HCT116 (cell line): ENCODE results near the gene ZNF436. TPM values are rescaled to one million over a fixed set of nuclear protein-coding genes. Genes with fewer than 3 reads are reported as not detected.

Experiments used
- ATAC-seq: fragments of 200-7000 bp; cut with Tn5 transposase; 2 replicates; pipeline ENCODE4 v1.9.1; 2020; ENCODE audit warnings: mild to moderate bottlenecking, moderate library complexity
- BruUV-seq: library from RNA; stranded (reverse); fragments of 400-500 nt; replicated peaks from 2 replicates; lab custom pipeline; 2021; lab: Mats Ljungman, UMichigan
- CTCF ChIA-PET: fragments of 300-600 bp; sonication (Branson Sonifier 250); formaldehyde crosslinking; loops from one replicate; lab custom pipeline; 2021; ENCODE audit warnings: antibody characterized with exemption; lab: Charles Lee
- POLR2A ChIA-PET: fragments of 300-600, 350-600 bp; sonication (Branson Sonifier 250); formaldehyde crosslinking; loops from one replicate; lab custom pipeline; 2021; ENCODE audit warnings: antibody characterized with exemption; lab: Charles Lee
- RAD21 ChIA-PET, 2 experiments: fragments of 300-600 bp; sonication (Branson Sonifier 250); formaldehyde crosslinking; loops; one replicate each; lab custom pipeline; 2023; ENCODE audit warnings: low total read pairs in 2 of 2; ENCODE audit not compliant: uncharacterized antibody in 2 of 2, unreplicated experiment in 2 of 2, low non-redundant PET in 1 of 2; lab: Charles Lee
- DNase-seq: peaks from one replicate; pipeline ENCODE4 v3.0.0-alpha.2; 2010; ENCODE audit warnings: low read depth, low spot score
- H2AFZ ChIP-seq: fragments of 200-600 bp; shearing (Covaris generic), sonication (generic); 2 replicates; pipeline ENCODE4 v1.6.1; 2017; ENCODE audit warnings: low read depth, mixed run types, mixed read lengths, antibody characterized with exemption, low read length; ENCODE audit not compliant: poor library complexity, severe bottlenecking
- H3K27ac ChIP-seq: 2 replicates; pipeline ENCODE4 v1.5.1; 2012; ENCODE audit warnings: low read depth, low read length
- H3K27me3 ChIP-seq: fragments of 200-600 bp; sonication (generic); 2 replicates; pipeline ENCODE4 v1.6.1; 2016; ENCODE audit warnings: mixed run types, low read length, mixed read lengths; ENCODE audit not compliant: insufficient read depth
- H3K36me3 ChIP-seq, 2 experiments: fragments of 200-500 bp in 1 of 2; fragments of 200-600 bp in 1 of 2; sonication (Bioruptor generic) in 1 of 2; sonication (generic) in 1 of 2; 2 replicates each; pipeline versions ENCODE4 v1.5.1 to v1.6.1; 2014 to 2016; ENCODE audit warnings: low read length in 2 of 2, inconsistent platforms in 1 of 2, mixed read lengths in 1 of 2, mixed run types in 1 of 2; ENCODE audit not compliant: insufficient read depth in 2 of 2, control insufficient read depth in 1 of 2
- H3K4me1 ChIP-seq, 2 experiments: fragments of 200-600 bp in 1 of 2; sonication (generic) in 1 of 2; 2 replicates each; pipeline versions ENCODE4 v1.5.1 to v1.6.1; 2012 to 2017; ENCODE audit warnings: low read length in 2 of 2, inconsistent platforms in 1 of 2, mild to moderate bottlenecking in 1 of 2, mixed read lengths in 1 of 2, mixed run types in 1 of 2, moderate library complexity in 1 of 2; ENCODE audit not compliant: insufficient read depth in 2 of 2, control insufficient read depth in 1 of 2
- H3K4me2 ChIP-seq: fragments of 200-600 bp; sonication (generic); 2 replicates; pipeline ENCODE4 v1.6.1; 2017; ENCODE audit warnings: mixed run types, low read length, mixed read lengths
- H3K4me3 ChIP-seq, 2 experiments: fragments of 200-600 bp in 1 of 2; sonication (generic) in 1 of 2; replicated peaks in 1 of 2; 2 replicates each; pipeline ENCODE4 v1.5.1; 2011 to 2016; ENCODE audit warnings: low read length in 2 of 2, control low read depth in 1 of 2, low read depth in 1 of 2, mild to moderate bottlenecking in 1 of 2, mixed read lengths in 1 of 2, mixed run types in 1 of 2
- H3K79me2 ChIP-seq: fragments of 200-600 bp; sonication (generic); 2 replicates; pipeline ENCODE4 v1.6.1; 2017; ENCODE audit warnings: mild to moderate bottlenecking, mixed run types, low read length, moderate library complexity, mixed read lengths; ENCODE audit not compliant: insufficient read depth
- H3K9ac ChIP-seq: fragments of 200-600 bp; sonication (generic); 2 replicates; pipeline ENCODE4 v1.6.1; 2016; ENCODE audit warnings: low read length, mixed read lengths
- H3K9me2 ChIP-seq: fragments of 200-600 bp; sonication (generic), shearing (Covaris generic); 2 replicates; pipeline ENCODE4 v1.6.1; 2017; ENCODE audit warnings: mixed run types, mild to moderate bottlenecking, moderate library complexity; ENCODE audit not compliant: insufficient read depth
- H3K9me3 ChIP-seq, 2 experiments: fragments of 200-500 bp in 1 of 2; fragments of 200-600 bp in 1 of 2; sonication (Bioruptor generic) in 1 of 2; sonication (generic) in 1 of 2; 2 replicates each; pipeline ENCODE4 v1.6.1; 2014 to 2017; ENCODE audit warnings: low read length in 2 of 2, mixed read lengths in 2 of 2, inconsistent platforms in 1 of 2, low read depth in 1 of 2, mild to moderate bottlenecking in 1 of 2, mixed run types in 1 of 2, moderate library complexity in 1 of 2; ENCODE audit not compliant: control insufficient read depth in 1 of 2, insufficient read depth in 1 of 2
- H4K20me1 ChIP-seq: fragments of 200-600 bp; sonication (generic), shearing (Covaris generic); 2 replicates; pipeline ENCODE4 v1.6.1; 2017; ENCODE audit warnings: mixed run types, mild to moderate bottlenecking, moderate library complexity; ENCODE audit not compliant: insufficient read depth
- CBX3 ChIP-seq: IDR thresholded peaks from 2 replicates; pipeline ENCODE4 v1.6.1; 2012; ENCODE audit warnings: low read depth
- CEBPB ChIP-seq: IDR thresholded peaks from 2 replicates; pipeline ENCODE4 v1.6.1; 2012; ENCODE audit warnings: low read depth
- CTCF ChIP-seq, 3 experiments: fragments of 200-600 bp in 1 of 3; sonication (generic) in 1 of 3; IDR thresholded peaks in 2 of 3; conservative IDR thresholded peaks in 1 of 3; 2 replicates each; pipeline ENCODE4 v1.5.1; 2012 to 2017; ENCODE audit warnings: low read depth in 2 of 3, low read length in 2 of 3, antibody characterized with exemption in 1 of 3, borderline replicate concordance in 1 of 3, control low read depth in 1 of 3, mild to moderate bottlenecking in 1 of 3, mixed read lengths in 1 of 3, mixed run types in 1 of 3, moderate library complexity in 1 of 3; ENCODE audit not compliant: insufficient read depth in 1 of 3
- EGR1 ChIP-seq: IDR thresholded peaks from 2 replicates; pipeline ENCODE4 v1.6.1; 2012; ENCODE audit warnings: low read depth
- ELF1 ChIP-seq: IDR thresholded peaks from 2 replicates; pipeline ENCODE4 v1.6.1; 2012; ENCODE audit warnings: low read depth, borderline replicate concordance
- EZH2 ChIP-seq: fragments of 200-600 bp; sonication (generic); IDR thresholded peaks from 2 replicates; pipeline ENCODE4 v1.6.1; 2017; ENCODE audit warnings: antibody characterized with exemption, mixed run types
- FOSL1 ChIP-seq: IDR thresholded peaks from 2 replicates; pipeline ENCODE4 v1.6.1; 2012; ENCODE audit warnings: low read depth
- JUND ChIP-seq: IDR thresholded peaks from 2 replicates; pipeline ENCODE4 v1.6.1; 2012
- RAD21 ChIP-seq: IDR thresholded peaks from 2 replicates; pipeline ENCODE4 v1.6.1; 2012; ENCODE audit warnings: low read depth, mild to moderate bottlenecking
- REST ChIP-seq: IDR thresholded peaks from 2 replicates; pipeline ENCODE4 v1.6.1; 2012; ENCODE audit warnings: low read depth
- SIN3A ChIP-seq: IDR thresholded peaks from 2 replicates; pipeline ENCODE4 v1.6.1; 2012; ENCODE audit warnings: low read depth
- SP1 ChIP-seq: IDR thresholded peaks from 2 replicates; pipeline ENCODE4 v1.6.1; 2012; ENCODE audit warnings: low read depth
- TCF7L2 ChIP-seq: IDR thresholded peaks from 2 replicates; pipeline ENCODE4 v1.7.0; 2011; ENCODE audit warnings: borderline replicate concordance, inconsistent platforms; ENCODE audit not compliant: insufficient read depth, insufficient read length; ENCODE audit errors: extremely low read depth
- YY1 ChIP-seq: IDR thresholded peaks from 2 replicates; pipeline ENCODE4 v1.6.1; 2011; ENCODE audit warnings: low read length, low read depth, moderate library complexity, mild to moderate bottlenecking; ENCODE audit not compliant: insufficient replicate concordance; ENCODE audit errors: extremely low read depth
- ZFX ChIP-seq: fragments of 450-650 bp; IDR thresholded peaks from 2 replicates; pipeline ENCODE4 v1.6.1; 2017
- ZNF274 ChIP-seq: fragments of 200-500 bp; sonication (Bioruptor generic); IDR thresholded peaks from 2 replicates; pipeline ENCODE4 v1.6.1; 2014; ENCODE audit warnings: mild to moderate bottlenecking, low read depth, low read length, inconsistent platforms
- intact Hi-C: fragments of 100-400 bp; cut with micrococcal nuclease; formaldehyde crosslinking; loops from 2 replicates; pipeline ENCODE4 v1.10.0; 2022
- total RNA-seq: library from RNA; stranded (reverse); gene quantifications from one replicate; pipeline ENCODE4 v1.2.1, GENCODE V29; 2021; ENCODE audit not compliant: unreplicated experiment
- TF ChIP-seq, protein P1 (sequence below): IDR thresholded peaks from 2 replicates; pipeline ENCODE4 v1.6.1; 2012
- TF ChIP-seq, protein P2 (sequence below): IDR thresholded peaks from 2 replicates; pipeline ENCODE4 v1.6.1; 2012

The ZNF436 gene
- total RNA-seq, 1 experiment from 2014 or later: 8.1 TPM

GRCh38 chr1:23403038-23403336 is 33.4 kb upstream of the ZNF436 start (continued):
- TF ChIP-seq, protein P1, sequence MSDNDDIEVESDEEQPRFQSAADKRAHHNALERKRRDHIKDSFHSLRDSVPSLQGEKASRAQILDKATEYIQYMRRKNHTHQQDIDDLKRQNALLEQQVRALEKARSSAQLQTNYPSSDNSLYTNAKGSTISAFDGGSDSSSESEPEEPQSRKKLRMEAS: peak; percentile 89
- TF ChIP-seq FOSL1: peak; percentile 80

DNA sequence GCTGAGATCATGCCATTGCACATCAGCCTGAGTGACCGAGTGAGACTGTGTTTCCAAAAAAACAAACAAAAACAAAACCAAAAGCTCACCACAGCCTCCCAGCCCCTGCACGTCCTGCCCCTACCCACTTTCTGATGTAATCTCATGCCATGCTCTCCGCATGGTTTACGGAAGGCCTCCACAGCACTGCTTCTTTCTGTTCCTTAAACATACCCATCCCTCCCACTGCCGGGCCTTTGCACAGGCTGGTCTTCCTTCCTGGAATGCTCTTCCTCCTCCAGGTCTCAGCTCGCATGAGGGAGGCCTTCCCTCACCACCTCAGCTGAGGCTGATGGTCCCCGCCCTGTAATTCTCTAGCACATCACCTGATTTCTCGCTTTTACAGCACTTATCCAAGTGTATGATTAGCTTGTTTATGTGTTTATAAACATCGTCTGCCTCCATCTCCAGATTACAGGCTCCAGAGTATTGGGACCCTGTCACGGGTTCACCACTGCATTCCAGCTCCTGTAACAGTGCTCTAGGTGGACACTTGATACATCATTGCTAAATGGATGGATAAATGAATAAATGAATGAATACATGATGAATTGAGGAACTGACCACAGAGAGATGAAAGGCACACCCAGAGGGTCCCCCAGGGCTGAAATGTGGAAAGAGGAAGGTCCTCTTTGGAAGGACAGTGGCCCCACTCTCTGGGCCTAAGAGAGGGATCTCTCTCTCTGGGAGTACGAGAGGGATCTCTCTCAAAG is 32.8 kb upstream of the ZNF436 start:
- ChIA-PET CTCF (interaction anchor here (1.1 to 2.6 kb wide), 5 partner anchors 8 to 137 kb away, joined by 3 to 21 read pairs (median 4); partner anchors contain the start of gene ZNF436), POLR2A (interaction anchor here (0.6 to 2.7 kb wide), 4 partner anchors 9 to 102 kb away, joined by 3 to 14 read pairs (median 6); partner anchors contain the start of gene HNRNPR), RAD21 (interaction anchor here in 1 of 2 experiments (0.5 to 1.6 kb wide), 2 partner anchors 48 to 58 kb away, joined by 3 to 10 read pairs; partner anchors contain the start of gene HNRNPR)
- intact Hi-C loops: loop anchor here (10.0 kb wide), 1 partner anchor 428 kb away; the partner anchor contains the start of gene LACTBL1
- no peak for TF ChIP-seq SP1
- no peak for TF ChIP-seq CTCF (IDR thresholded peaks at IDR 0.05 in 2 of 3, conservative IDR thresholded peaks at IDR 0.05 in 1 of 3; ENCODE audit: borderline replicate concordance in 1 of 3, insufficient read depth in 1 of 3, low read depth in 2 of 3, low read length in 2 of 3)
- TF ChIP-seq, protein P2, sequence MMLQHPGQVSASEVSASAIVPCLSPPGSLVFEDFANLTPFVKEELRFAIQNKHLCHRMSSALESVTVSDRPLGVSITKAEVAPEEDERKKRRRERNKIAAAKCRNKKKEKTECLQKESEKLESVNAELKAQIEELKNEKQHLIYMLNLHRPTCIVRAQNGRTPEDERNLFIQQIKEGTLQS: no peak
- no peak for TF ChIP-seq JUND
- no peak for TF ChIP-seq ELF1
- no peak for TF ChIP-seq FOSL1
- TF ChIP-seq ZFX: no peak
- TF ChIP-seq REST: no peak
- TF ChIP-seq TCF7L2: no peak
- no peak for TF ChIP-seq CEBPB
- no peak for TF ChIP-seq CBX3
- no peak for TF ChIP-seq SIN3A
- TF ChIP-seq ZNF274: no peak
- TF ChIP-seq EGR1: no peak
- no peak for TF ChIP-seq YY1
- no peak for TF ChIP-seq RAD21
- no peak for TF ChIP-seq EZH2
- Histone ChIP-seq H2AFZ (no peak overlapping the region), H3K9ac (peak overlapping the region; percentile 54), H3K27me3 (no peaks in the 10 kb centered on the region), H3K4me2 (peak overlapping the region; percentile 73), H4K20me1 (no peaks in the 10 kb centered on the region), H3K27ac (peak overlapping the region; percentile 71), H3K4me3 (peak overlapping the region in 1 of 2 experiments; percentile 45; a peak in 2 of 4 replicates), H3K36me3 (no peaks in the 10 kb centered on the region), H3K4me1 (peaks cover 21 to 37% of the 10 kb centered on the region in 2 experiments), H3K9me2 (no peaks in the 10 kb centered on the region), H3K9me3 (no peaks in the 10 kb centered on the region), H3K79me2 (no peaks in the 10 kb centered on the region)
- ATAC-seq (no peak), DNase-seq (no peak)
- no TSS peak for BruUV-seq
